Measurements from ENCODE around the gene TST. TPM values are rescaled to one million over a fixed set of nuclear protein-coding genes. Genes with fewer than 3 reads are reported as not detected.

The TST gene
- total and polyA plus RNA-seq, 9 of the 15 experiments (the other 6 are each of a cell fraction or from before 2014, with no cell fraction given), result 1.4 to 26.9 (median 12.4) TPM

GRCh38 chr22:37032535-37033460 is 13.6 kb upstream of the TST start (continued):
- TF ChIP-seq, protein P1, sequence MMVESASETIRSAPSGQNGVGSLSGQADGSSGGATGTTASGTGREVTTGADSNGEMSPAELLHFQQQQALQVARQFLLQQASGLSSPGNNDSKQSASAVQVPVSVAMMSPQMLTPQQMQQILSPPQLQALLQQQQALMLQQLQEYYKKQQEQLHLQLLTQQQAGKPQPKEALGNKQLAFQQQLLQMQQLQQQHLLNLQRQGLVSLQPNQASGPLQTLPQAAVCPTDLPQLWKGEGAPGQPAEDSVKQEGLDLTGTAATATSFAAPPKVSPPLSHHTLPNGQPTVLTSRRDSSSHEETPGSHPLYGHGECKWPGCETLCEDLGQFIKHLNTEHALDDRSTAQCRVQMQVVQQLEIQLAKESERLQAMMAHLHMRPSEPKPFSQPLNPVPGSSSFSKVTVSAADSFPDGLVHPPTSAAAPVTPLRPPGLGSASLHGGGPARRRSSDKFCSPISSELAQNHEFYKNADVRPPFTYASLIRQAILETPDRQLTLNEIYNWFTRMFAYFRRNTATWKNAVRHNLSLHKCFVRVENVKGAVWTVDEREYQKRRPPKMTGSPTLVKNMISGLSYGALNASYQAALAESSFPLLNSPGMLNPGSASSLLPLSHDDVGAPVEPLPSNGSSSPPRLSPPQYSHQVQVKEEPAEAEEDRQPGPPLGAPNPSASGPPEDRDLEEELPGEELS (CRISPR knock-in tag; IDR thresholded peaks at IDR 0.05; ENCODE audit: borderline replicate concordance), result no peak
- TF ChIP-seq L3MBTL2 (IDR thresholded peaks at IDR 0.05) (no peak), ZNF780A (CRISPR knock-in tag; IDR thresholded peaks at IDR 0.05) (no peak), E2F3 (CRISPR knock-in tag; IDR thresholded peaks at IDR 0.05) (no peak), ZBTB49 (CRISPR knock-in tag; IDR thresholded peaks at IDR 0.05; ENCODE audit: borderline replicate concordance) (no peak), ARID3B (CRISPR knock-in tag; IDR thresholded peaks at IDR 0.05; ENCODE audit: borderline replicate concordance) (no peak), STAG1 (CRISPR knock-in tag; IDR thresholded peaks at IDR 0.05; ENCODE audit: borderline replicate concordance) (no peak), ZNF507 (tag; conservative IDR thresholded peaks at IDR 0.05) (no peak), ZMIZ1 (IDR thresholded peaks at IDR 0.05; ENCODE audit: low read depth in 2 of 2, low read length in 2 of 2) (no peak), BACH1 (tag; IDR thresholded peaks at IDR 0.05) (no peak), YY1 (IDR thresholded peaks at IDR 0.05; ENCODE audit: borderline replicate concordance in 1 of 3, control insufficient read depth in 1 of 3, extremely low read depth in 1 of 3, insufficient read depth in 3 of 3, insufficient read length in 1 of 3, insufficient replicate concordance in 2 of 3, low read depth in 1 of 3, low read length in 2 of 3) (no peak), HOMEZ (CRISPR knock-in tag; IDR thresholded peaks at IDR 0.05) (no peak), STAT5B (CRISPR knock-in tag; IDR thresholded peaks at IDR 0.05) (no peak)

Measured in K562 (cell line).